Activated CD4-positive, CD25-positive, alpha-beta regulatory T cell treated with anti-CD3 and anti-CD28 coated beads, Interleukin-2, amount 50 U/mL, for 24 hours (primary cell): ENCODE results near the gene SLC29A4.

Experiments
- ATAC-seq, 2 donors: fragments of 150-1000 bp; cut with Tn5 transposase; one replicate each; pipeline ENCODE4 v1.10.0; 2021; ENCODE audit warnings: mild to moderate bottlenecking in 1 of 2, moderate library complexity in 1 of 2

SLC29A4 gene

GRCh38 chr7:5324961-5325360 lies 42.2 kb downstream of the SLC29A4 start:
- no peak for ATAC-seq

GRCh38 chr7:5330288-5330687 lies 47.5 kb downstream of the SLC29A4 start:
- ATAC-seq = no peak

- ATAC-seq = no peak
Measured at GRCh38 chr7:5332579-5332978, 49.8 kb downstream of the SLC29A4 start.

- no peak for ATAC-seq
Measured at GRCh38 chr7:5333121-5334045, 50.6 kb downstream of the SLC29A4 start.

GRCh38 chr7:5334671-5335070 lies 51.9 kb downstream of the SLC29A4 start:
- no peak for ATAC-seq

- ATAC-seq = no peak
Measured at GRCh38 chr7:5337047-5337446, 54.3 kb downstream of the SLC29A4 start.

GRCh38 chr7:5339955-5340354 lies 57.2 kb downstream of the SLC29A4 start:
- no peak for ATAC-seq

- no peak for ATAC-seq
Measured at GRCh38 chr7:5342631-5343030, 59.9 kb downstream of the SLC29A4 start.

- ATAC-seq = no peak
Measured at GRCh38 chr7:5343884-5344283, 61.1 kb downstream of the SLC29A4 start.

- ATAC-seq = no peak
Measured at GRCh38 chr7:5344342-5344741, 61.6 kb downstream of the SLC29A4 start.

- no peak for ATAC-seq
Measured at GRCh38 chr7:5345171-5345570, 62.4 kb downstream of the SLC29A4 start.

GRCh38 chr7:5345671-5346070 lies 62.9 kb downstream of the SLC29A4 start:
- no peak for ATAC-seq

- ATAC-seq = no peak
Measured at GRCh38 chr7:5348134-5349004, 65.6 kb downstream of the SLC29A4 start.

GRCh38 chr7:5349005-5349380 lies 66.2 kb downstream of the SLC29A4 start:
- ATAC-seq = no peak

- ATAC-seq = no peak
Measured at GRCh38 chr7:5349437-5350173, 66.9 kb downstream of the SLC29A4 start.

GRCh38 chr7:5350174-5350463 lies 67.4 kb downstream of the SLC29A4 start:
- ATAC-seq = no peak

GRCh38 chr7:5350600-5351385 lies 68.0 kb downstream of the SLC29A4 start:
- ATAC-seq = no peak

GRCh38 chr7:5351507-5352265 lies 68.9 kb downstream of the SLC29A4 start:
- no peak for ATAC-seq

GRCh38 chr7:5352440-5353010 lies 69.8 kb downstream of the SLC29A4 start:
- ATAC-seq = no peak

GRCh38 chr7:5354460-5355232 lies 71.9 kb downstream of the SLC29A4 start:
- no peak for ATAC-seq
